Measurements from ENCODE around the gene FCAMR.

DNA sequence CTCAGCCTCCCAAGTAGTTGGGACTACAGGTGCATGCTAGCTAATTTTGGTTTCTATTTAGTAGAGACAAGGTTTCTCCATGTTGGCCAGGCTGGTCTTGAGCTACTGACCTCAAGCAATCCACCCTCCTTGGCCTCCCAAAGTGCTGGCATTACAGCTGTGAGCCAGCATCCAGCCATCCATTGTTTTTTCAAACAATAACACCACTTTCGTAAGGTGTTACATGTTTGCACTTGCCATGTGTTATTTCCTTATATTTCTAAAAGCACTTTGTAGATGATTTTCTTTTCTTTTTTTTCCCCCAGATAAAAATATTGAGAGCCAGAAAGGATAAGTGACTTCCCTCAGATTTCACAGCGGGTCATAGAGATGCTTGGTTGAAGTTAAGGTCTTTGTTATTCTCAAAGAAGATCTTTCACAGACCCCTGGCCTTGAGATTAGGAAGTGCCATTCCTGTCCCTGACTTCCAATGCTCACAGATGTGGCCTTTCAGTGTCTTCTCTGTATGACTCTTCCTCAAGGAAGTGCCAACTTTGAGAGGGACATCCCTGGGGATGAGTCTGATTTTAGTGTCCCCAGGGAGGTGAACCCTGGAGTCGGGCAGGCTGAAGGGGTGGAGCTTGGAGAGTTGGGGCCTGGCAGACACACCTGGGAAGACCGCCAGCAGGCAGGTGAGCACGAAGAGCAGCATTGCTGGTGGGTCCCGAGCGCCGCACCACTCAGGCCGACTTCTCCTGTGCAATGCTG lies 30.2 kb downstream of the FCAMR start:
- TF ChIP-seq POLR2AphosphoS5 (IDR thresholded peaks at IDR 0.05; ENCODE audit: low read depth, low read length) (no peak), POLR2A (IDR thresholded peaks at IDR 0.05; ENCODE audit: low read depth, low read length) (no peak), TAF1 (IDR thresholded peaks at IDR 0.05; ENCODE audit: borderline replicate concordance, low read depth, low read length) (no peak)

Data from GM12892 (cell line).